ENCODE results near the gene SLF1. TPM values are rescaled to one million over a fixed set of nuclear protein-coding genes. Genes with fewer than 3 reads are reported as not detected.
"Not testable (repeated sequence)": the region's sequence is repeated elsewhere in the genome, so short reads cannot be mapped to it uniquely, and the experiment has no call there.

SLF1 gene
- total RNA-seq: 10 to 100 TPM; 11.9 to 14.6 TPM

GRCh38 chr5:94618493-94619328 lies at the start of gene SLF1, which contains the start of gene KIAA0825:
TSS of gene SLF1 (plus strand) at chr5:94618669. CDS start at chr5:94628811, 10,142 bp downstream.
TSS of gene KIAA0825 (minus strand) at chr5:94618604. CDS start at chr5:94537126, 81,478 bp downstream.
- CTCF ChIA-PET: interaction anchor here (1.2 to 1.6 kb wide), 2 partner anchors 42 to 119 kb away, joined by 3 to 4 read pairs; no protein-coding TSS in a partner anchor
- POLR2A ChIA-PET: interaction anchor here (0.5 to 1.2 kb wide), 5 partner anchors 9 to 560 kb away, joined by 3 to 13 read pairs (median 3); no protein-coding TSS in a partner anchor

- ChIA-PET POLR2A (no interaction called here), CTCF (no interaction called here)
Observed at GRCh38 chr5:94571415-94571814, 47.1 kb upstream of the SLF1 start.

- POLR2A ChIA-PET: not testable (repeated sequence)
- CTCF ChIA-PET: interaction anchor here (0.7 kb wide), 1 partner anchor 164 kb away, joined by 4 read pairs; no protein-coding TSS in a partner anchor
Observed at GRCh38 chr5:94573349-94573748, 45.1 kb upstream of the SLF1 start.

- ChIA-PET POLR2A (interaction anchor here (0.6 to 1.0 kb wide), 4 partner anchors 13 to 1269 kb away, joined by 3 to 7 read pairs (median 4); partner anchors contain the start of genes KIAA0825 and SLF1), CTCF (no interaction called here)
Observed at GRCh38 chr5:94575196-94575595, 43.3 kb upstream of the SLF1 start.

GRCh38 chr5:94577466-94578245 lies 40.8 kb upstream of the SLF1 start:
- CTCF ChIA-PET: interaction anchor here (1.0 kb wide), 1 partner anchor 41 kb away, joined by 4 read pairs; the partner anchor contains the start of genes KIAA0825 and SLF1
- POLR2A ChIA-PET: no interaction called here

GRCh38 chr5:94595281-94595840 lies 23.1 kb upstream of the SLF1 start:
- ChIA-PET CTCF (no interaction called here), POLR2A (no interaction called here)

GRCh38 chr5:94613583-94613982 lies 4.9 kb upstream of the SLF1 start:
- ChIA-PET CTCF (interaction anchor here (1.5 kb wide), 1 partner anchor 124 kb away, joined by 4 read pairs; no protein-coding TSS in a partner anchor), POLR2A (no interaction called here)

- ChIA-PET POLR2A (no interaction called here), CTCF (interaction anchor here (1.5 kb wide), 1 partner anchor 123 kb away, joined by 4 read pairs; no protein-coding TSS in a partner anchor)
Observed at GRCh38 chr5:94614156-94614805, 4.2 kb upstream of the SLF1 start.

GRCh38 chr5:94615862-94616261 lies 2.6 kb upstream of the SLF1 start:
- POLR2A ChIA-PET: no interaction called here
- CTCF ChIA-PET: no interaction called here

GRCh38 chr5:94618029-94618492 lies 408 bp upstream of the SLF1 start:
- CTCF ChIA-PET: interaction anchor here (1.6 kb wide), 1 partner anchor 41 kb away, joined by 4 read pairs; no protein-coding TSS in a partner anchor
- POLR2A ChIA-PET: interaction anchor here (1.0 to 1.2 kb wide), 3 partner anchors 28 to 176 kb away, joined by 3 to 4 read pairs (median 3); no protein-coding TSS in a partner anchor

- CTCF ChIA-PET: no interaction called here
Observed at GRCh38 chr5:94620256-94620655, 1.8 kb downstream of the SLF1 start.

GRCh38 chr5:94621763-94622162 lies 3.3 kb downstream of the SLF1 start:
- CTCF ChIA-PET: no interaction called here

More at GRCh38 chr5:94620256-94620655, 1.8 kb downstream of the SLF1 start:
- POLR2A ChIA-PET: no interaction called here

GRCh38 chr5:94623011-94623410 lies 4.5 kb downstream of the SLF1 start:
- ChIA-PET CTCF (no interaction called here), POLR2A (no interaction called here)

More at GRCh38 chr5:94621763-94622162, 3.3 kb downstream of the SLF1 start:
- POLR2A ChIA-PET: no interaction called here

- ChIA-PET CTCF (no interaction called here), POLR2A (no interaction called here)
Observed at GRCh38 chr5:94623877-94624276, 5.4 kb downstream of the SLF1 start.

- ChIA-PET POLR2A (no interaction called here), CTCF (interaction anchor here (2.0 kb wide), 1 partner anchor 111 kb away, joined by 4 read pairs; no protein-coding TSS in a partner anchor)
Observed at GRCh38 chr5:94627191-94627590, 8.7 kb downstream of the SLF1 start.

- ChIA-PET POLR2A (no interaction called here), CTCF (no interaction called here)
Observed at GRCh38 chr5:94632024-94632423, 13.6 kb downstream of the SLF1 start.

- CTCF ChIA-PET: no interaction called here
- POLR2A ChIA-PET: no interaction called here
Observed at GRCh38 chr5:94640176-94640575, 21.7 kb downstream of the SLF1 start.

- ChIA-PET POLR2A (interaction anchor here (0.5 to 0.6 kb wide), 2 partner anchors 70 to 236 kb away, joined by 4 to 7 read pairs; no protein-coding TSS in a partner anchor), CTCF (no interaction called here)
Observed at GRCh38 chr5:94645053-94645452, 26.6 kb downstream of the SLF1 start.

- ChIA-PET CTCF (interaction anchor here (0.6 kb wide), 1 partner anchor 173 kb away, joined by 3 read pairs; no protein-coding TSS in a partner anchor), POLR2A (no interaction called here)
Observed at GRCh38 chr5:94646758-94647157, 28.3 kb downstream of the SLF1 start.

Measured in activated CD8-positive, alpha-beta memory T cell treated with anti-CD3 and anti-CD28 coated beads for 36 hours (primary cell).